GM21381 (cell line): ENCODE data around the gene CTAGE6.
"Not testable (repeated sequence)": the region's sequence is repeated elsewhere in the genome, so short reads cannot be mapped to it uniquely, and the experiment has no call there.

Source experiments
- ATAC-seq: cut with Tn5 transposase; IDR thresholded peaks from one replicate; pipeline ENCODE4 v1.9.1; 2021; ENCODE audit warnings: mild to moderate bottlenecking, moderate library complexity; ENCODE audit not compliant: unreplicated experiment

The CTAGE6 gene

GRCh38 chr7:143720335-143720734 is 37.2 kb downstream of the CTAGE6 start:
- not testable (repeated sequence) for ATAC-seq

GRCh38 chr7:143715543-143716193 is 41.8 kb downstream of the CTAGE6 start:
- not testable (repeated sequence) for ATAC-seq

- not testable (repeated sequence) for ATAC-seq
Observed at GRCh38 chr7:143714581-143715454, 42.7 kb downstream of the CTAGE6 start.

GRCh38 chr7:143712381-143712780 is 45.1 kb downstream of the CTAGE6 start:
- not testable (repeated sequence) for ATAC-seq

GRCh38 chr7:143711727-143712324 is 45.7 kb downstream of the CTAGE6 start:
- not testable (repeated sequence) for ATAC-seq

- not testable (repeated sequence) for ATAC-seq
Observed at GRCh38 chr7:143709895-143710294, 47.6 kb downstream of the CTAGE6 start.
